CD4-positive, alpha-beta T cell treated with Interleukin-12 subunit alpha and Interleukin-12 subunit beta, for 1 hour (primary cell): Measurements from ENCODE around the gene KASH5.

Source experiments
- DNase-seq: peaks from one replicate; pipeline ENCODE4 v3.0.0-alpha.2; 2020

KASH5 gene

GRCh38 chr19:49387936-49388372 lies at the start of gene KASH5:
Gene KASH5 (plus strand): TSS chr19:49388249. CDS start chr19:49390884, 2,635 bp downstream.
- DNase-seq = peak; percentile 91

GRCh38 chr19:49338691-49339300 lies 49.3 kb upstream of the KASH5 start:
- DNase-seq = no peak

GRCh38 chr19:49339301-49340068 lies 48.6 kb upstream of the KASH5 start:
- no peak for DNase-seq

- DNase-seq = peak; percentile 29
Measured at GRCh38 chr19:49340069-49340864, 47.8 kb upstream of the KASH5 start.

GRCh38 chr19:49340865-49341718 lies 47.0 kb upstream of the KASH5 start:
- no peak for DNase-seq

- no peak for DNase-seq
Measured at GRCh38 chr19:49342291-49342721, 45.7 kb upstream of the KASH5 start.

GRCh38 chr19:49343123-49343522 lies 44.9 kb upstream of the KASH5 start:
- DNase-seq = no peak

GRCh38 chr19:49344505-49345423 lies 43.3 kb upstream of the KASH5 start:
- DNase-seq = no peak

GRCh38 chr19:49347191-49347590 lies 40.9 kb upstream of the KASH5 start:
- no peak for DNase-seq

GRCh38 chr19:49347835-49348234 lies 40.2 kb upstream of the KASH5 start:
- DNase-seq = peak; percentile 16

- no peak for DNase-seq
Measured at GRCh38 chr19:49348305-49349189, 39.5 kb upstream of the KASH5 start.

GRCh38 chr19:49349567-49349966 lies 38.5 kb upstream of the KASH5 start:
- DNase-seq = no peak

GRCh38 chr19:49355909-49356353 lies 32.1 kb upstream of the KASH5 start:
- no peak for DNase-seq

GRCh38 chr19:49356382-49356781 lies 31.7 kb upstream of the KASH5 start:
- DNase-seq = no peak

- DNase-seq = no peak
Measured at GRCh38 chr19:49357186-49357585, 30.9 kb upstream of the KASH5 start.

GRCh38 chr19:49359851-49360820 lies 27.9 kb upstream of the KASH5 start:
- no peak for DNase-seq

GRCh38 chr19:49361438-49362047 lies 26.5 kb upstream of the KASH5 start:
- peak; percentile 18 for DNase-seq
